GM12865 (cell line): ENCODE results near the gene RPS19.

Experiments used
- DNase-seq: peaks from one replicate; pipeline ENCODE4 v3.0.0; 2010; ENCODE audit warnings: low read depth
- H3K4me3 ChIP-seq: 2 replicates; pipeline ENCODE4 v1.5.1; 2011; ENCODE audit warnings: mild to moderate bottlenecking, low read depth, low read length, control low read depth
- CTCF ChIP-seq: IDR thresholded peaks from 2 replicates; pipeline ENCODE4 v1.5.1; 2011; ENCODE audit warnings: low read length, control low read depth, low read depth, inconsistent platforms; ENCODE audit not compliant: insufficient read depth; ENCODE audit errors: missing control alignments

Gene RPS19

GRCh38 chr19:41853768-41854167, 6.3 kb upstream of the RPS19 start:
- no peak for TF ChIP-seq CTCF
- H3K4me3 ChIP-seq: no peak overlapping the region
- DNase-seq: no peak

GRCh38 chr19:41859213-41859617, 840 bp upstream of the RPS19 start:
- no peak for TF ChIP-seq CTCF
- peak overlapping the region; percentile 35 for H3K4me3 ChIP-seq
- no peak for DNase-seq

- DNase-seq: peak; percentile 37
- peak overlapping the region; percentile 99 for H3K4me3 ChIP-seq
- no peak for TF ChIP-seq CTCF
Observed at GRCh38 chr19:41860419-41861115, 512 bp downstream of the RPS19 start.

- no peak for DNase-seq
- peak overlapping the region; percentile 99 for H3K4me3 ChIP-seq
Observed at GRCh38 chr19:41861116-41861768, 1.2 kb downstream of the RPS19 start.

GRCh38 chr19:41861846-41862245, 1.8 kb downstream of the RPS19 start:
- no peak for TF ChIP-seq CTCF
- H3K4me3 ChIP-seq: peak overlapping the region; percentile 99
- DNase-seq: no peak

More at GRCh38 chr19:41861116-41861768, 1.2 kb downstream of the RPS19 start:
- no peak for TF ChIP-seq CTCF

GRCh38 chr19:41862445-41862986, 2.5 kb downstream of the RPS19 start:
- no peak for TF ChIP-seq CTCF
- DNase-seq: peak; percentile 32
- peak overlapping the region; percentile 99 for H3K4me3 ChIP-seq
